ENCODE results near the gene F5. TPM values are rescaled to one million over a fixed set of nuclear protein-coding genes. Genes with fewer than 3 reads are reported as not detected.

The F5 gene
- total and polyA plus RNA-seq, 10 of the 15 experiments (the other 5 are each of a cell fraction or from before 2014, with no cell fraction given): under 0.01 to 3.8 (median 0.40) TPM

GRCh38 chr1:169608226-169608625 is 21.9 kb upstream of the F5 start:
- Histone ChIP-seq H4K20me1 (ENCODE audit: control insufficient read depth, insufficient read depth) (no peaks in the 10 kb centered on the region), H3K9me3 (replicated peaks; ENCODE audit: control insufficient read depth, insufficient read depth, low read length) (0 out of 3 replicates have a peak, but pooled peaks cover 2% of the 10 kb centered on the region), H3K36me3 (ENCODE audit: control insufficient read depth in 2 of 2, insufficient read depth in 2 of 2, low read length in 1 of 2) (no peaks in the 10 kb centered on the region), H3K27ac (ENCODE audit: control insufficient read depth, insufficient read depth) (no peak overlapping the region), H3K79me2 (ENCODE audit: control insufficient read depth, insufficient read depth, low read length) (no peaks in the 10 kb centered on the region), H3K4me1 (ENCODE audit: control insufficient read depth, insufficient read depth, low read length) (peaks cover 10% of the 10 kb centered on the region), H3K27me3 (replicated peaks in 1 of 2; ENCODE audit: control insufficient read depth in 2 of 2, insufficient read depth in 2 of 2, low read length in 1 of 2) (no peaks in the 10 kb centered on the region), H2AFZ (ENCODE audit: control insufficient read depth, low read depth, low read length) (no peak overlapping the region), H3K9ac (ENCODE audit: control insufficient read depth, insufficient read depth, low read length) (no peak overlapping the region), H3K4me2 (ENCODE audit: control insufficient read depth, insufficient read depth) (no peak overlapping the region), H3K4me3 (no peak overlapping the region)
- ChIA-PET CTCF (interaction anchor here (1.0 kb wide), 1 partner anchor 104 kb away, joined by 4 read pairs; no protein-coding TSS in a partner anchor), POLR2A (no interaction called here), SMC1A (ENCODE audit: uncharacterized antibody, unreplicated experiment) (interaction anchor here (0.6 kb wide), 1 partner anchor 102 kb away, joined by 3 read pairs; no protein-coding TSS in a partner anchor), RAD21 (ENCODE audit: unreplicated experiment) (no interaction called here)
- DNase-seq (ENCODE audit: low read depth, low spot score): no peak
- in situ Hi-C loops (cut with MboI): no loop called here
- 63% methylated on average over 4 of the region's 4 CpGs for WGBS (ENCODE audit: insufficient coverage, insufficient replicate concordance, low lambda C conversion rate, missing lambda C conversion rate)
- intact Hi-C loops (cut with micrococcal nuclease; ENCODE audit: unreplicated experiment): no loop called here
- no peak for ATAC-seq
- BruUV-seq (replicated peaks): no TSS peak
- FAIRE-seq: no peak
- TF ChIP-seq ZBTB11 (CRISPR knock-in tag; IDR thresholded peaks at IDR 0.05) (no peak), RFX5 (IDR thresholded peaks at IDR 0.05; ENCODE audit: low read depth, low read length) (no peak), ZSCAN29 (IDR thresholded peaks at IDR 0.05) (no peak), SMC3 (IDR thresholded peaks at IDR 0.05; ENCODE audit: borderline replicate concordance, low read length) (no peak), NR2F1 (conservative IDR thresholded peaks at IDR 0.05) (no peak), IRF5 (IDR thresholded peaks at IDR 0.05; ENCODE audit: borderline replicate concordance) (no peak), ZNF622 (IDR thresholded peaks at IDR 0.05) (no peak), BACH1 (IDR thresholded peaks at IDR 0.05; ENCODE audit: borderline replicate concordance) (no peak), NBN (IDR thresholded peaks at IDR 0.05) (no peak), ZNF274 (IDR thresholded peaks at IDR 0.05; ENCODE audit: insufficient read depth, insufficient read length) (no peak), TCF3 (IDR thresholded peaks at IDR 0.05; ENCODE audit: borderline replicate concordance, insufficient read depth, low read depth, low read length) (no peak), NR2C2 (IDR thresholded peaks at IDR 0.05; ENCODE audit: borderline replicate concordance, control insufficient read depth, insufficient read length, low read depth) (no peak), CREB1 (IDR thresholded peaks at IDR 0.05; ENCODE audit: low read depth) (no peak), POU2F2 (IDR thresholded peaks at IDR 0.05; ENCODE audit: borderline replicate concordance, low read depth, low read length) (no peak), JUNB (IDR thresholded peaks at IDR 0.05) (no peak), HDAC6 (IDR thresholded peaks at IDR 0.05; ENCODE audit: unreplicated experiment) (no peak), PBX3 (IDR thresholded peaks at IDR 0.05; ENCODE audit: insufficient replicate concordance, low read depth, low read length) (no peak), RBBP5 (conservative IDR thresholded peaks at IDR 0.05) (no peak)
- TF ChIP-seq, protein P1, sequence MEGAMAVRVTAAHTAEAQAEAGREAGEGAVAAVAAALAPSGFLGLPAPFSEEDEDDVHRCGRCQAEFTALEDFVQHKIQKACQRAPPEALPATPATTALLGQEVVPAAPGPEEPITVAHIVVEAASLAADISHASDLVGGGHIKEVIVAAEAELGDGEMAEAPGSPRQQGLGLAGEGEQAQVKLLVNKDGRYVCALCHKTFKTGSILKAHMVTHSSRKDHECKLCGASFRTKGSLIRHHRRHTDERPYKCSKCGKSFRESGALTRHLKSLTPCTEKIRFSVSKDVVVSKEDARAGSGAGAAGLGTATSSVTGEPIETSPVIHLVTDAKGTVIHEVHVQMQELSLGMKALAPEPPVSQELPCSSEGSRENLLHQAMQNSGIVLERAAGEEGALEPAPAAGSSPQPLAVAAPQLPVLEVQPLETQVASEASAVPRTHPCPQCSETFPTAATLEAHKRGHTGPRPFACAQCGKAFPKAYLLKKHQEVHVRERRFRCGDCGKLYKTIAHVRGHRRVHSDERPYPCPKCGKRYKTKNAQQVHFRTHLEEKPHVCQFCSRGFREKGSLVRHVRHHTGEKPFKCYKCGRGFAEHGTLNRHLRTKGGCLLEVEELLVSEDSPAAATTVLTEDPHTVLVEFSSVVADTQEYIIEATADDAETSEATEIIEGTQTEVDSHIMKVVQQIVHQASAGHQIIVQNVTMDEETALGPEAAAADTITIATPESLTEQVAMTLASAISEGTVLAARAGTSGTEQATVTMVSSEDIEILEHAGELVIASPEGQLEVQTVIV (IDR thresholded peaks at IDR 0.05; ENCODE audit: borderline replicate concordance, partially characterized antibody): no peak

All from GM12878 (cell line).